Measurements from ENCODE around the gene OR9A4. TPM values are rescaled to one million over a fixed set of nuclear protein-coding genes. Genes with fewer than 3 reads are reported as not detected.

OR9A4 gene
- polyA plus RNA-seq, 3 donors = 0.28 TPM; not detected in 2

GRCh38 chr7:141915565-141915964 lies 634 bp upstream of the OR9A4 start:
- H3K4me1 ChIP-seq (ENCODE audit: control insufficient read depth in 1 of 2, insufficient read depth in 2 of 2, low read length in 2 of 2) = peaks cover 19 to 21% of the 10 kb centered on the region in 2 donors
- H3K4me2 ChIP-seq (replicated peaks; ENCODE audit: extremely low read depth, low read length, poor library complexity, severe bottlenecking) = no peak overlapping the region
- no peak overlapping the region for H3K9ac ChIP-seq (ENCODE audit: insufficient read depth, low read length, poor library complexity, severe bottlenecking)
- Mint-ChIP-seq H3K4me1 (peaks cover 25% of the 10 kb centered on the region), H3K4me3 (no peak overlapping the region), H3K9me3 (peaks cover 0 to 12% (median 5%) of the 10 kb centered on the region in 7 donors), H3K27ac (no peak overlapping the region), H3K27me3 (ENCODE audit: low read depth in 3 of 3) (peaks cover 0 to 3% (median 2%) of the 10 kb centered on the region in 3 donors), H3K36me3 (no peaks in the 10 kb centered on the region)
- H3K9me3 ChIP-seq (replicated peaks in 1 of 2; ENCODE audit: control insufficient read depth in 1 of 2, insufficient read depth in 1 of 2, low read length in 2 of 2) = no peaks in the 10 kb centered on the region
- H2AFZ ChIP-seq (ENCODE audit: insufficient read depth, low read depth, low read length, poor library complexity, severe bottlenecking) = no peak overlapping the region
- no peaks in the 10 kb centered on the region for H4K20me1 ChIP-seq (ENCODE audit: insufficient read depth, low read length)
- H3K4me3 ChIP-seq (replicated peaks in 1 of 3; ENCODE audit: low read depth in 2 of 3, low read length in 3 of 3) = no peak overlapping the region
- no peaks in the 10 kb centered on the region for H3K36me3 ChIP-seq (replicated peaks in 1 of 2; ENCODE audit: control insufficient read depth in 1 of 2, insufficient read depth in 2 of 2, low read length in 2 of 2)
- WGBS (ENCODE audit: insufficient coverage) = 50% methylated on average over 2 of the region's 2 CpGs
- H3K27me3 ChIP-seq (ENCODE audit: control insufficient read depth in 2 of 2, insufficient read depth in 2 of 2, low read length in 2 of 2) = no peaks in the 10 kb centered on the region
- intact Hi-C loops (cut with micrococcal nuclease) = no loop called here
- no peak for TF ChIP-seq CTCF (IDR thresholded peaks at IDR 0.05)
- DNase-seq = peak; percentile 13 to 59 (median 20)
- H3K79me2 ChIP-seq (ENCODE audit: insufficient read depth, low read length) = no peaks in the 10 kb centered on the region
- H3K27ac ChIP-seq (ENCODE audit: low read depth in 1 of 2, low read length in 2 of 2) = no peak overlapping the region

GRCh38 chr7:141920281-141920680 lies 4.1 kb downstream of the OR9A4 start:
- no peaks in the 10 kb centered on the region for H3K36me3 Mint-ChIP-seq
- Histone ChIP-seq H3K9me3 (replicated peaks in 1 of 2; ENCODE audit: control insufficient read depth in 1 of 2, insufficient read depth in 1 of 2, low read length in 2 of 2) (no peaks in the 10 kb centered on the region), H3K36me3 (replicated peaks in 1 of 2; ENCODE audit: control insufficient read depth in 1 of 2, insufficient read depth in 2 of 2, low read length in 2 of 2) (no peaks in the 10 kb centered on the region), H4K20me1 (ENCODE audit: insufficient read depth, low read length) (no peaks in the 10 kb centered on the region), H3K4me1 (ENCODE audit: control insufficient read depth in 1 of 2, insufficient read depth in 2 of 2, low read length in 2 of 2) (peaks cover 5 to 7% of the 10 kb centered on the region in 2 donors), H3K4me3 (replicated peaks in 1 of 3; ENCODE audit: low read depth in 2 of 3, low read length in 3 of 3) (no peak overlapping the region), H3K4me2 (replicated peaks; ENCODE audit: extremely low read depth, low read length, poor library complexity, severe bottlenecking) (no peak overlapping the region), H3K9ac (ENCODE audit: insufficient read depth, low read length, poor library complexity, severe bottlenecking) (no peak overlapping the region), H2AFZ (ENCODE audit: insufficient read depth, low read depth, low read length, poor library complexity, severe bottlenecking) (no peak overlapping the region), H3K27ac (ENCODE audit: low read depth in 1 of 2, low read length in 2 of 2) (no peak overlapping the region), H3K79me2 (ENCODE audit: insufficient read depth, low read length) (no peaks in the 10 kb centered on the region), H3K27me3 (ENCODE audit: control insufficient read depth in 2 of 2, insufficient read depth in 2 of 2, low read length in 2 of 2) (no peaks in the 10 kb centered on the region)
- H3K27me3 Mint-ChIP-seq (ENCODE audit: low read depth in 3 of 3) = peaks cover 0 to 2% (median 0%) of the 10 kb centered on the region in 3 donors
- no peak overlapping the region for H3K4me3 Mint-ChIP-seq
- H3K27ac Mint-ChIP-seq = no peak overlapping the region
- DNase-seq = no peak
- peaks cover 6% of the 10 kb centered on the region for H3K4me1 Mint-ChIP-seq
- peaks cover 0 to 12% (median 5%) of the 10 kb centered on the region in 7 donors for H3K9me3 Mint-ChIP-seq
- intact Hi-C loops (cut with micrococcal nuclease) = no loop called here
- no peak for TF ChIP-seq CTCF (IDR thresholded peaks at IDR 0.05)
- 100% methylated on average over 1 of the region's 1 CpG for WGBS (ENCODE audit: insufficient coverage)
